ENCODE data around the gene COL16A1.

The COL16A1 gene

GRCh38 chr1:31657972-31658510, 45.8 kb downstream of the COL16A1 start:
- Histone ChIP-seq H3K9me3 (ENCODE audit: control insufficient read depth, low read depth, low read length) (no peaks in the 10 kb centered on the region), H3K4me3 (ENCODE audit: low read length) (no peak overlapping the region), H3K27ac (ENCODE audit: low read length) (no peak overlapping the region), H3K9ac (ENCODE audit: low read length) (no peak overlapping the region), H3K36me3 (ENCODE audit: control insufficient read depth, low read depth, low read length) (no peaks in the 10 kb centered on the region), H3K27me3 (ENCODE audit: control insufficient read depth, insufficient read depth, low read length) (no peaks in the 10 kb centered on the region), H3K4me1 (ENCODE audit: control insufficient read depth, low read depth, low read length) (no peaks in the 10 kb centered on the region)

DNA sequence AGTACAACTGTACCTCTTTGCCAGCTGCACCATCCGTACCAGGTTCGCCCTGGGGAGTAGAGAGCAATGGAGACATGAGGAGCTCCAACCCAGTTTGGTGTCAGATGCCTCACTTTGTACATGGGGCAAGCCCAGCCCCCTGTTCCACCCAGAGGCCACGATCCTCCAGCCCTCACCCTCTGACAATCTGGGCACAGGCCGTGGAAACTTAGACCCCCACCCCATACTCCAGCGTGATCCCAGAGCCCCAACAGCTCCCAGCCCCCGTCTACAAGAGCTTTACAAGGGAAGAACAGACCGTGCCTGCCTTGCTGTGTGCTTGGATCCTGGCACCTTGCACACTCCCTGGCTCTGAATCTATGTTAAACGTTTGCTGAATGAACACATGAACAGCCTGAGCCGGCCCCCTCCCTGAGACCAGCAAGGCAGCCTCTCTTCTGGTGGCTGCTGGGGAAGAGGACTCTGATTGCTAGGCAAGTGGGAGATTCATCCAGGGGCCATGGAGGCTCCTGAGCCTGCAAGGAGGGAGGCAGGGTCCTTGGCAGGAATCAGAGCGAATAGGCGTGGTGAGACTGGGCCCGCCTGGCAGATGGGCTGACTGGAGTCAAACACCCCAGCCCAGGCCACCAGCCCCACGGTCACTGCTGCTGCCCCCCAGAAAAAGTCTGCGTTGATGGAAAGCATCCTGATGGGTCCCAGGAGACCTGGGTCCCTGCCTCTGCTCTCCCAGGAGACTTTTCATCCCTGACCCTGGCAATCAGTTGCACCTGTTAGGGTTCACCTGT, 46.6 kb downstream of the COL16A1 start:
- no peak overlapping the region for H3K27ac ChIP-seq (ENCODE audit: low read length)
- no peak overlapping the region for H3K4me3 ChIP-seq (ENCODE audit: low read length)
- H3K36me3 ChIP-seq (ENCODE audit: control insufficient read depth, low read depth, low read length), result no peaks in the 10 kb centered on the region
- H3K9me3 ChIP-seq (ENCODE audit: control insufficient read depth, low read depth, low read length), result no peaks in the 10 kb centered on the region
- no peak overlapping the region for H3K9ac ChIP-seq (ENCODE audit: low read length)
- H3K27me3 ChIP-seq (ENCODE audit: control insufficient read depth, insufficient read depth, low read length), result no peaks in the 10 kb centered on the region
- no peaks in the 10 kb centered on the region for H3K4me1 ChIP-seq (ENCODE audit: control insufficient read depth, low read depth, low read length)

DNA sequence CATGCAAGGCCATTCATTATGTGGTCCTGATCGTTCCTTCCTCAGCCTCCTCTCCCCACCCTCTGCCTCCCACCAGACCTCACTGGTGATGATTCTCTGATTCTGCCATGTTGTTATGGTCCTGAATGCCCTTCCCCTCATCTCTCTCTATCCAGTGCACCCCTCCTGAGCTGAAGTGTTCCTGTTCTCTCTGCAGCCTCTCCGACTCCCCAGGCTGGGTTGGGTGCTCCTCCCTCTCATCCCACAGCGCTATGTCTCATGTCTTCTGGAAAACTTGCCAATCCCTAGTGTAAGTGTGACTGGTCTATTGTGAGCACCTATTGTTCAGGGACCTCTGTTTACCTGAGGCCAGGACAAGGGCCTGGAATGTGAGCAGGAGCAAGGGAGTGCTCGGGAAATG, 48.1 kb downstream of the COL16A1 start:
- Histone ChIP-seq H3K27me3 (ENCODE audit: control insufficient read depth, insufficient read depth, low read length) (no peaks in the 10 kb centered on the region), H3K4me3 (ENCODE audit: low read length) (no peak overlapping the region), H3K9ac (ENCODE audit: low read length) (no peak overlapping the region), H3K27ac (ENCODE audit: low read length) (no peak overlapping the region), H3K4me1 (ENCODE audit: control insufficient read depth, low read depth, low read length) (no peaks in the 10 kb centered on the region), H3K9me3 (ENCODE audit: control insufficient read depth, low read depth, low read length) (no peaks in the 10 kb centered on the region), H3K36me3 (ENCODE audit: control insufficient read depth, low read depth, low read length) (no peaks in the 10 kb centered on the region)

DNA sequence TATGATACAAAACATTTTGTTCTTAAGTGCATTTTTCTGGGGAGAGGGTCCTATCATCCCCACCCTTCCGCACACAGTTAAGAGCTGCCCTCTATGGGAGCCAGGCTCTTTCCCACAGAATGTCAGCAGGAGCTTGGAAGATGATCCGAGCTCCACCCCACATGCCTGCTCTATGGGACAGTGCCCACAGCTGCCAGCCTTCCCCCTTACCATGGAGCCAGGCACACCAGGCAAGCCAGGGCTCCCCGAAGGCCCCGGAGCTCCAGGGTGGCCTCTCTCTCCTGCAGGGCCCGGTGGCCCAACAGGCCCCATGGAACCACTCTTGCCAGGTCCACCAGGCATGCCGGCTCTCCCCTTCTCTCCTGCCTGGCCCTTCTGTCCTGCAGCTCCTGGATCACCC, 48.7 kb downstream of the COL16A1 start:
- H3K4me3 ChIP-seq (ENCODE audit: low read length), result no peak overlapping the region
- no peak overlapping the region for H3K9ac ChIP-seq (ENCODE audit: low read length)
- H3K27ac ChIP-seq (ENCODE audit: low read length), result no peak overlapping the region
- H3K36me3 ChIP-seq (ENCODE audit: control insufficient read depth, low read depth, low read length), result no peaks in the 10 kb centered on the region
- no peaks in the 10 kb centered on the region for H3K9me3 ChIP-seq (ENCODE audit: control insufficient read depth, low read depth, low read length)
- no peaks in the 10 kb centered on the region for H3K27me3 ChIP-seq (ENCODE audit: control insufficient read depth, insufficient read depth, low read length)
- no peaks in the 10 kb centered on the region for H3K4me1 ChIP-seq (ENCODE audit: control insufficient read depth, low read depth, low read length)

GRCh38 chr1:31654474-31654776, 49.4 kb downstream of the COL16A1 start:
- H3K27me3 ChIP-seq (ENCODE audit: control insufficient read depth, insufficient read depth, low read length), result no peaks in the 10 kb centered on the region
- no peak overlapping the region for H3K4me3 ChIP-seq (ENCODE audit: low read length)
- no peak overlapping the region for H3K27ac ChIP-seq (ENCODE audit: low read length)
- no peaks in the 10 kb centered on the region for H3K9me3 ChIP-seq (ENCODE audit: control insufficient read depth, low read depth, low read length)
- H3K4me1 ChIP-seq (ENCODE audit: control insufficient read depth, low read depth, low read length), result no peaks in the 10 kb centered on the region
- H3K9ac ChIP-seq (ENCODE audit: low read length), result no peak overlapping the region
- H3K36me3 ChIP-seq (ENCODE audit: control insufficient read depth, low read depth, low read length), result no peaks in the 10 kb centered on the region

- H3K9me3 ChIP-seq (ENCODE audit: control insufficient read depth, low read depth, low read length), result no peaks in the 10 kb centered on the region
- H3K4me3 ChIP-seq (ENCODE audit: low read length), result no peak overlapping the region
- H3K27ac ChIP-seq (ENCODE audit: low read length), result no peak overlapping the region
- H3K36me3 ChIP-seq (ENCODE audit: control insufficient read depth, low read depth, low read length), result no peaks in the 10 kb centered on the region
- H3K27me3 ChIP-seq (ENCODE audit: control insufficient read depth, insufficient read depth, low read length), result no peaks in the 10 kb centered on the region
- H3K4me1 ChIP-seq (ENCODE audit: control insufficient read depth, low read depth, low read length), result no peaks in the 10 kb centered on the region
- no peak overlapping the region for H3K9ac ChIP-seq (ENCODE audit: low read length)
Measured at GRCh38 chr1:31653717-31654473, 49.9 kb downstream of the COL16A1 start.

DNA sequence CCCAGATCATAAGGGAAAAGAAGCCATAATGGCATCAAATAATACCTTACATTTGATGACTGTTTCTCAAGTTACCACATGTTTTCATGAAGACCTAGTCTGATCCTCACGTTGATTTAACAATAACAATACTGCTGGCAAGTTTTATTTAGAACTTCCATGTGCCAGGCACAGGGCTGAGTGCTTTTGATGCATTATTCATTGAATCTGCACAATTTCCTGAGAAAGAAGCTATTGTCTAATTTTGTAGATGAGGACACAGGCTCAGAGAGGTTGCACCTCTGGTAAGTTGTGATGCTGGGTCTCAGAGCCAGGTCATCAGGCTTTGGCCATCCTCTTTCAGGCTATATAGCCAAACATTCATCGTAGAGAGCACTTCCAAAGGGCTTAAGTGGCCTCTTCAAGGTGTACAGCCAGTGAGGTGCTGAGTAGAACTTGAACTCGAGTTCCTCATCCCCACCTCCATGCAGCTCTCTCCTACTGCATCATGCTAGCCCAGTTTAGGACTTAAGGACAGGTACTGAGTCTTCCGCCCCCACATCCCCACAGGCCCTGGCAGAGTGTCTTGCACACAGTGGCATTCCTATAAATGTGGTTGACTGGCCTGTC, 50.8 kb downstream of the COL16A1 start:
- Histone ChIP-seq H3K36me3 (ENCODE audit: control insufficient read depth, low read depth, low read length) (no peaks in the 10 kb centered on the region), H3K4me3 (ENCODE audit: low read length) (no peak overlapping the region), H3K27ac (ENCODE audit: low read length) (no peak overlapping the region), H3K9ac (ENCODE audit: low read length) (no peak overlapping the region), H3K27me3 (ENCODE audit: control insufficient read depth, insufficient read depth, low read length) (no peaks in the 10 kb centered on the region), H3K4me1 (ENCODE audit: control insufficient read depth, low read depth, low read length) (no peaks in the 10 kb centered on the region), H3K9me3 (ENCODE audit: control insufficient read depth, low read depth, low read length) (no peaks in the 10 kb centered on the region)

DNA sequence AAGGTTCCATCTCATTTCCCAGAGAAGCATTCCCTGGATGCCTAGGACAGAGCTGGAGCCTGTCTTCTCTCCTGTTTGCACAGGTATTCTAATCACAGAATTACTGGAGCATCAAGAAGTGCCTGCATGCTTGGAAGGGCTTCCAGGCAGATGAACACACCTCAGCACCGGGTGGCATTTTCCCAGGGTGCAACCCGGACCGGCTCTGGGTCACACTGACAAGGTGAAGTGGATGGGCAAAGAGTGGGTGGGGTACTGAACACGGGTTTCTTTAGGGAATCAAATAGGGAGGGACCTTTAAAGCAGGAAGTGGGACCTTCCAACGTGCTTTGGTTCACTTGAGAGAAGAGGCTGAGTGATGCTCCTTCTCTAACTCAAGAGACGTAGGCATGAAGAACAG, 52.1 kb downstream of the COL16A1 start:
- Histone ChIP-seq H3K4me3 (ENCODE audit: low read length) (no peak overlapping the region), H3K27ac (ENCODE audit: low read length) (no peak overlapping the region), H3K27me3 (ENCODE audit: control insufficient read depth, insufficient read depth, low read length) (no peaks in the 10 kb centered on the region), H3K9ac (ENCODE audit: low read length) (no peak overlapping the region), H3K9me3 (ENCODE audit: control insufficient read depth, low read depth, low read length) (no peaks in the 10 kb centered on the region), H3K36me3 (ENCODE audit: control insufficient read depth, low read depth, low read length) (no peaks in the 10 kb centered on the region), H3K4me1 (ENCODE audit: control insufficient read depth, low read depth, low read length) (no peaks in the 10 kb centered on the region)

- H3K9ac ChIP-seq (ENCODE audit: low read length), result no peak overlapping the region
- H3K27me3 ChIP-seq (ENCODE audit: control insufficient read depth, insufficient read depth, low read length), result no peaks in the 10 kb centered on the region
- H3K9me3 ChIP-seq (ENCODE audit: control insufficient read depth, low read depth, low read length), result no peaks in the 10 kb centered on the region
- no peaks in the 10 kb centered on the region for H3K4me1 ChIP-seq (ENCODE audit: control insufficient read depth, low read depth, low read length)
- no peak overlapping the region for H3K27ac ChIP-seq (ENCODE audit: low read length)
- H3K4me3 ChIP-seq (ENCODE audit: low read length), result no peak overlapping the region
- H3K36me3 ChIP-seq (ENCODE audit: control insufficient read depth, low read depth, low read length), result no peaks in the 10 kb centered on the region
Measured at GRCh38 chr1:31651089-31651420, 52.8 kb downstream of the COL16A1 start.

GRCh38 chr1:31650161-31651088, 53.4 kb downstream of the COL16A1 start:
- no peak overlapping the region for H3K27ac ChIP-seq (ENCODE audit: low read length)
- H3K4me1 ChIP-seq (ENCODE audit: control insufficient read depth, low read depth, low read length), result no peaks in the 10 kb centered on the region
- H3K27me3 ChIP-seq (ENCODE audit: control insufficient read depth, insufficient read depth, low read length), result no peaks in the 10 kb centered on the region
- no peaks in the 10 kb centered on the region for H3K36me3 ChIP-seq (ENCODE audit: control insufficient read depth, low read depth, low read length)
- no peak overlapping the region for H3K4me3 ChIP-seq (ENCODE audit: low read length)
- H3K9me3 ChIP-seq (ENCODE audit: control insufficient read depth, low read depth, low read length), result no peaks in the 10 kb centered on the region
- H3K9ac ChIP-seq (ENCODE audit: low read length), result no peak overlapping the region

All from iPS-18a (cell line).